Ishikawa (cell line): Measurements from ENCODE around the gene PRRX2.

Experiments used
- CEBPB ChIP-seq: IDR thresholded peaks from 2 replicates; pipeline ENCODE4 v1.6.1; 2012
- CREB1 ChIP-seq: IDR thresholded peaks from 2 replicates; pipeline ENCODE4 v1.6.1; 2012; ENCODE audit warnings: low read depth
- EGR1 ChIP-seq: IDR thresholded peaks from 2 replicates; pipeline ENCODE4 v1.6.1; 2012
- EP300 ChIP-seq: IDR thresholded peaks from 2 replicates; pipeline ENCODE4 v1.6.1; 2012; ENCODE audit warnings: borderline replicate concordance
- FOXM1 ChIP-seq: IDR thresholded peaks from 2 replicates; pipeline ENCODE4 v1.6.1; 2012; ENCODE audit warnings: low read depth, borderline replicate concordance
- NFIC ChIP-seq: IDR thresholded peaks from 2 replicates; pipeline ENCODE4 v1.6.1; 2012
- RAD21 ChIP-seq: IDR thresholded peaks from 2 replicates; pipeline ENCODE4 v1.6.1; 2012; ENCODE audit warnings: low read depth
- TAF1 ChIP-seq: IDR thresholded peaks from 2 replicates; pipeline ENCODE4 v1.6.1; 2012; ENCODE audit warnings: low read depth, mild to moderate bottlenecking
- TCF12 ChIP-seq: IDR thresholded peaks from 2 replicates; pipeline ENCODE4 v1.6.1; 2012; ENCODE audit warnings: low read depth
- TEAD4 ChIP-seq: IDR thresholded peaks from 2 replicates; pipeline ENCODE4 v1.6.1; 2012
- USF1 ChIP-seq: IDR thresholded peaks from 2 replicates; pipeline ENCODE4 v1.6.1; 2012
- YY1 ChIP-seq: IDR thresholded peaks from 2 replicates; pipeline ENCODE4 v1.6.1; 2012; ENCODE audit warnings: low read depth
- ZBTB7A ChIP-seq: IDR thresholded peaks from 2 replicates; pipeline ENCODE4 v1.6.1; 2012; ENCODE audit warnings: low read depth
- TF ChIP-seq, protein P1 (sequence below): IDR thresholded peaks from 2 replicates; pipeline ENCODE4 v1.6.1; 2012
- TF ChIP-seq, protein P2 (sequence below): IDR thresholded peaks from 2 replicates; pipeline ENCODE4 v1.6.1; 2012; ENCODE audit warnings: low read depth, mild to moderate bottlenecking

Gene PRRX2

GRCh38 chr9:129687391-129687790, 21.9 kb downstream of the PRRX2 start:
- TF ChIP-seq CREB1 (no peak), TCF12 (no peak), ZBTB7A (no peak), CEBPB (no peak), EGR1 (no peak), EP300 (no peak), USF1 (no peak)
- TF ChIP-seq, protein P1, sequence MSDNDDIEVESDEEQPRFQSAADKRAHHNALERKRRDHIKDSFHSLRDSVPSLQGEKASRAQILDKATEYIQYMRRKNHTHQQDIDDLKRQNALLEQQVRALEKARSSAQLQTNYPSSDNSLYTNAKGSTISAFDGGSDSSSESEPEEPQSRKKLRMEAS, result no peak
- TF ChIP-seq, protein P2, sequence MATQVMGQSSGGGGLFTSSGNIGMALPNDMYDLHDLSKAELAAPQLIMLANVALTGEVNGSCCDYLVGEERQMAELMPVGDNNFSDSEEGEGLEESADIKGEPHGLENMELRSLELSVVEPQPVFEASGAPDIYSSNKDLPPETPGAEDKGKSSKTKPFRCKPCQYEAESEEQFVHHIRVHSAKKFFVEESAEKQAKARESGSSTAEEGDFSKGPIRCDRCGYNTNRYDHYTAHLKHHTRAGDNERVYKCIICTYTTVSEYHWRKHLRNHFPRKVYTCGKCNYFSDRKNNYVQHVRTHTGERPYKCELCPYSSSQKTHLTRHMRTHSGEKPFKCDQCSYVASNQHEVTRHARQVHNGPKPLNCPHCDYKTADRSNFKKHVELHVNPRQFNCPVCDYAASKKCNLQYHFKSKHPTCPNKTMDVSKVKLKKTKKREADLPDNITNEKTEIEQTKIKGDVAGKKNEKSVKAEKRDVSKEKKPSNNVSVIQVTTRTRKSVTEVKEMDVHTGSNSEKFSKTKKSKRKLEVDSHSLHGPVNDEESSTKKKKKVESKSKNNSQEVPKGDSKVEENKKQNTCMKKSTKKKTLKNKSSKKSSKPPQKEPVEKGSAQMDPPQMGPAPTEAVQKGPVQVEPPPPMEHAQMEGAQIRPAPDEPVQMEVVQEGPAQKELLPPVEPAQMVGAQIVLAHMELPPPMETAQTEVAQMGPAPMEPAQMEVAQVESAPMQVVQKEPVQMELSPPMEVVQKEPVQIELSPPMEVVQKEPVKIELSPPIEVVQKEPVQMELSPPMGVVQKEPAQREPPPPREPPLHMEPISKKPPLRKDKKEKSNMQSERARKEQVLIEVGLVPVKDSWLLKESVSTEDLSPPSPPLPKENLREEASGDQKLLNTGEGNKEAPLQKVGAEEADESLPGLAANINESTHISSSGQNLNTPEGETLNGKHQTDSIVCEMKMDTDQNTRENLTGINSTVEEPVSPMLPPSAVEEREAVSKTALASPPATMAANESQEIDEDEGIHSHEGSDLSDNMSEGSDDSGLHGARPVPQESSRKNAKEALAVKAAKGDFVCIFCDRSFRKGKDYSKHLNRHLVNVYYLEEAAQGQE, result no peak

DNA sequence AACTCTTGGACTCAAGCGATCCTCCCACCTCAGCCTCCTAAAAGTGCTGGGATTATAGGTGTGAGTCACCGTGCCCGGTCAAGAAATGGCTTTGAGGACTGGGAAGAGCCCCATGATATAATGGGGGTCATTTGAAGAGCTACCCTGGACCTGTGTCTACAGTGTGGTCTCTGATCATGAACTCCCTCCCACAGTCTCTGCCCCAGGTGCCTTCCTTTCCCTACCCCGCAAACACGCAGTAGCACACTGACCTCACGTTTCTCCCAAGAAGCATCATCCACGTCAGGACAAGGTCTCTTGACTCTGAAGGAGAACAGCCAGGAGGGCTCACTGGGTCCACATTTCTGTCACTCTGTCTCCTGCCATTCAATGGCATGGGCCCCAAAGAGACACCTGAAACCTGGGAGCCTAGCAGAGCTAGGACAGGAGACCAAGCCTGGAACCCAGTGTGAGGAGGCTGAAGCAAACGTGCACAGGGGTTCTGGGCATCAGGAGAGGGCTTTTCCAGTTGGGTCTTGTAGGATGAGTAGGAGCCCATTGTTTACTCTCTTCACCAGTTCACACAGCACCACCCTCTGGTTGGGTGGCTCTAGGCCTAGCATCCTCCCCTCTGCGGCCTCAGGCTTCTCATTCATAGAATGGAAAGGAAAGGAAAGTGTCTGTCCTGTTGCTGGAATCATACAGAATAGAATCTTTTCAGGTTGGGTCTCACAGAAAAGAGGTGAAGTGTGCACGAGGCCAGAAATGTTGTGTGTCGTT, 23.0 kb downstream of the PRRX2 start:
- no peak for TF ChIP-seq TAF1
- no peak for TF ChIP-seq EP300
- no peak for TF ChIP-seq USF1
- no peak for TF ChIP-seq ZBTB7A
- TF ChIP-seq RAD21, result no peak
- TF ChIP-seq, protein P1, result no peak
- no peak for TF ChIP-seq CEBPB
- no peak for TF ChIP-seq TEAD4

DNA sequence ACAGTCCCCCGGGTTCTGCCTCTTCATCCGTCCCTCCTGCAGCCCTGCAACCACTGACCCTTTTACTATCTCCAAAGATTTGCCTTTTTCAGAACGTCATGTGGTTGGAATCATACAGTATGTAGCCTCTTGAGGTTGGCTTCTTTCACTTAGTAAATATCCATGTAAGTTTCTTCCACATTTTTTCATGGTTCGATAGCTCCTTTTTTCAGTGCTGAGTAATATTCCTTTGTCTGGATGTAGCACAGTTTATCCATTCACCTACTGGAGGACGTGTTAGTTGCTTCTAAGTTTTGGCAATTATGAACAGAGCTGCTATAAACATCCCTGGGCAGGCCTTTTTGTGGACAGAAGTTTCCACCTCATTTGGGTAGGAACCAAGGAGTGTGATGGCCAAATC, 27.1 kb downstream of the PRRX2 start:
- TF ChIP-seq, protein P1, result no peak
- TF ChIP-seq YY1 (no peak), EGR1 (no peak)

GRCh38 chr9:129693741-129694140, 28.3 kb downstream of the PRRX2 start:
- TF ChIP-seq, protein P2, result no peak
- TF ChIP-seq FOXM1 (no peak), TEAD4 (no peak), NFIC (no peak), EGR1 (no peak)

DNA sequence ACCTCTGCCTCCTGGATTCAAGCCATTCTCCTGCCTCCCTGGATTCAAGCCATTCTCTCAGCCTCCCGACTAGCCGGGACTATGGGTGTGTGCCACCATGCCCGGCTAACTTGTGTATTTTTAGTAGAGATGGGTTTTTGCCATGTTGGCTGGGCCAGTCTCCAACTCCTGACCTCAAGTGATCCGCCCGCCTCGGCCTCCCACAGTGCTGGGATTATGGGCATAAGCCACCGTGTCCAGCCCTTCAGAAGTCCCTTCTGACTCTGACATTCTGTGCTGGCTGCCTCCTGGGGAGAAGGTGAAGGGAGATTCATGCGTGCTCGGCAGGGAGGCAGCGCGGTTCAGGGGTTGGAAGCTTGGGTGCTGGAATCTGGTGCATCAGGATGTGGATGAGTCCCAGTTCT, 28.8 kb downstream of the PRRX2 start:
- TF ChIP-seq EGR1 (no peak), NFIC (peak; percentile 70), ZBTB7A (no peak), FOXM1 (no peak), EP300 (peak; percentile 19; the same call in 1 of the 2 replicates), TEAD4 (0 out of 2 replicates have a peak, but pooled peaks have one; percentile 11), CEBPB (no peak), USF1 (no peak), TCF12 (peak; percentile 49; the same call in 1 of the 2 replicates), CREB1 (no peak), YY1 (no peak), RAD21 (no peak), TAF1 (no peak)
- TF ChIP-seq, protein P1, result no peak
- TF ChIP-seq, protein P2, result no peak
